HG02885 (cell line): Measurements from ENCODE around the gene THYN1.
"Not testable (repeated sequence)": the region's sequence is repeated elsewhere in the genome, so short reads cannot be mapped to it uniquely, and the experiment has no call there.

Experiments
- ATAC-seq: cut with Tn5 transposase; IDR thresholded peaks from one replicate; pipeline ENCODE4 v1.9.1; 2021; ENCODE audit warnings: mild to moderate bottlenecking; ENCODE audit not compliant: unreplicated experiment, poor library complexity

Gene THYN1

DNA sequence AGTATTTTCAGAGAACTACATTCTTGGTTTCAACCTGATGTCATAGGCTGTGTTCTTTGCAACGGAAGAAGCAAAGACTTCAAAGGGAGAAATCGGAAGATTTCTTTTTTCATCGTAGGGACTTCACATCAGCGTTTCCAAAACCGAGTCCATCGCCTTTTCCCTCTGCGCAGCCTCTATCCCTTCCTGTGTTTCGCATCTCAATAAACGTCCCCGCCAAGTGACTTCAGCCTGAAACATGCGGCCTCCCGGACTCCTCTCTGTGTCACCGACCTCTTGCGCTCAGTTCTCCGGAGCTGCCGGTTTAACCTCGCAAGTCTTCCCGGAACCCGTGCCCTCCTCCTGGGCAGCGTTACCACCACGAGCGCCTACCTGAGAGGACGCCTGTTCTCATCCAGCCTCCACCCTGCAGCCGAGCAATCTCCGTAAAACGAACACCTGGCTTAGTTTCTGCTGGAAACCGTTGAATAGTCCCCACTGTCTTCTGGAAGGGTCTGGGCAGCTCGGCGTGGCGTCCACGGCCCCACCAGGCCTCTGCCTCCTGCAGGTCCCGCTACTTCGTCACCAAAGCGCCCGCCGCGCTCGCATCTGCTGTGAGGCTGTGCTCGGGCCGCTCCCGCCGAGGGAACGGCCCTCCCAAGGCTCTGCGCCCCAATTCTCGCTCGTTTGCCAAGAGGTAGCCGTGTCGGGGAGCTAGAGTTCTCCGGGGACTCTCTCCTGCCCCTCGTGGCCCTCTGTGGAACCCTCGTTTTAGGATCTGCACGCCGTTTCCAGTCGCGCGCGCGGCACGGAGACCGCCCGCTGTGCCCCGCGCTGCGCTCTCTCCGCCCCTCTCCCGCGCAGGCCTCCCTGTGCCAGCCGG, 22.6 kb upstream of the THYN1 start, which contains the start of gene GLB1L3:
GLB1L3 (plus strand) TSS at position 846 of the 862 bp plus-strand sequence. CDS start 362 bp downstream, outside the sequence.
- ATAC-seq, result peak; percentile 82

DNA sequence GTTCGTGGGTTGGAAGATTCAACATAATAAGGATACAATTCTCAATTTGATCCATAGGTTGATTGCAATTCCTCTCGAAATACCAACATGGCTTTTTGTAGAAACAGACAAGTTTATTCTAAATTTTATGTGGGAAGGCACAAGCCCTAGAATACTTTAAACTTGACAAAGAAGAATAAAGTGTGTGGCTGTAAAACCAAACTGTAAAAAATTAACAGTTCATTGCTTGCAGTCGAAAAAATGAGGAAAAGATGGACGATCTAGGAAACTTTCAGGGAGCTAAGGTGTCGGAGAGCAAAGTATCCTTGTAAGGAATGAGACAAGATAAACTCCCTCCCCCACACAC, 22.0 kb upstream of the THYN1 start:
- no peak for ATAC-seq

DNA sequence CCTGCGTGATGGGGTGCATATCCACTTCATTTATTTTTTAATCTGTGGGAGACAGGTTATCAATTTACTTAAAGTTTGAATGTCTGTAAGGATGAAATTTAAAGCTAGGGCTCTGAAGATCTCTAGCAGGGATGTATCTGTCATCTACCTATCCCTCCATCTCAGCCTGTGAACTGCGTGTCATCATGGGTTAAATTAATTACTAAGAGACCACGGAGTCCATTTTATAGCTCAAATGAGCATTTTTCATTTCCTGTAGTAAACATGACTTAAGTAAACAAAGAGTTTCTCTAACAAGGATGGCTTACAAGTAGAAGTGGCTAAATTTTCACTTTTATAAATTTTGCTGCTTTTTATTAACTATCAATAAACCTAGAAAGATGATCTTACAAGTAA, 20.2 kb upstream of the THYN1 start:
- ATAC-seq, result no peak

DNA sequence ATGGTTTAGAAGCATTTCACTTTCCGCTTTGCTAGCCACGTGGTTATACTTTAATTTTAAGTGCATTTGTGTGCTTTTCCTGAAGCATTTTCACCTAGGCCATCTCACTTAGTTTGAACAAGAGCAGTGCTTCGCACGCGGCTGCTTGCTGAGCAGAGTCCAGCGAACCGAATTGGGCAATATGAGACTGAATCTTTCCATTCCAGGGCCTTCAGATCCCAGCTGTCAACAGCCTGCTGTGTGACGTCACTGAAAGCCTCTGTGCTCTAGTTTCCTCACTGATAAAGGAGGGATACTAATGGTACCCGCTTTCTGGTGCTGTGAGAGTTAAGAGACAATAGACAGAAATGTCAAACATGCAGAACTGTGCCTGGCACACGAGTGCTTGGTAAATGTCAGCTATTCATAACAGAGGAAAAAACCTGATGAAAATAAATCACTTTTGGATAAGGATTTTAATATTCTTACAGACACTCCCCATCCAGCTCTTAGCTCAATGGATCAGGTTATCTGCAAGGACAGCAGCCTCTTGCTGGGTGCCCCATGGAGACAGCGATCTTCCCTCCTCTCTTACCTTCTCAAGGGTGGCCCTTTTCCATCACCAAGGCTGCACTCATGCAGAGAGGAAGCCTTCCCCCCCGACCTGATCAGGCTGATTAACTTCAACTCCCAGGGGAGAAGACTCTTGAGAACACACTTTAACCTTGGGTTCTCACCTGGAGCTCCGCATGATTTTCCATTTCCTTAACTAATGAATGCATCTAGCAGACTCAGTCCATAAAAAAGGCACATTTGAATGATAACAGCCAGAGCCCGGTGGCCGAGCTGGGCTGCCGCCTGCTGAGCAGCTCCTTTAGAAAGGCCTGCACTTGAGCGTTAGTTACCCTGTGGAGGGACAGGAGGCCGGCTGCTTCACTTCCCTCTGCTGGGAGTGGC, 19.5 kb upstream of the THYN1 start:
- no peak for ATAC-seq

DNA sequence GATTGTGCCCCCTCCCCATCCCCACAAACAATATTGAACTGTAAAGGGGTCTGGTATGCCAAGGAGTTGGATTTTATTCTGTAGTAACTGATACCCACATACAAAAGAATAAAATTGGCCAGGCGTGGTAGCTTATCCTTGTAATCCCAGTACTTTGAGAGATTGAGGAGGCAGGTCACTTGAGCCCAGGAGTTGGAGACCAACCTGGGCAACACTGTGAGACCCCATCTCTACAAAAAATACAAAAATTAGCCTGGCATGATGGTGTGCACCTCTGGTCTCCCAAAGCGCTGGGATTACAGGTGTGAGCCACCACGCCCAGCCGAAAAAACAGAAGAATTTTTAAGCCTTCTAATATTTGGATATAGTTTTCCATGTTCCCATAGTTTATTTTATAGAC, 18.8 kb upstream of the THYN1 start:
- no peak for ATAC-seq

DNA sequence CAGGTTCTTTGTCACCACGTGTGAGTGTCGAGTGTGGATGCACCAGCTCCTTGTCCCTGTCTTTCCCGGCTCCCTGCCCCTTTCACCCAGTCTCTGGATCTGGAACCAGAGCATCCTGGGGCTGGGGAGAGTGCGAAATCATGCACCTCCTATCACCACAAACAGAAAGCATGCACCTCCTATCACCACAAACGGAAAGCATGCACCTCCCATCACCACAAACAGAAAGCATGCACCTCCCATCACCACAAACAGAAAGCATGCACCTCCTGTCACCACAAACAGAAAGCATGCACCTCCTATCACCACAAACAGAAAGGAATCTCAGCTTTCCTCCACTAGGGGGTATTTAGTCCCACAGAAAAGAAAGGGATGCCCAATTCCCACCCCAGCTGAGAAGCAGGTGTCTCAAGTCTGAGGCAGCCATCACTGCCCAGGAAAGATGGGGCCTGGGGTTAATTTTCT, 17.1 kb upstream of the THYN1 start:
- ATAC-seq, result no peak

DNA sequence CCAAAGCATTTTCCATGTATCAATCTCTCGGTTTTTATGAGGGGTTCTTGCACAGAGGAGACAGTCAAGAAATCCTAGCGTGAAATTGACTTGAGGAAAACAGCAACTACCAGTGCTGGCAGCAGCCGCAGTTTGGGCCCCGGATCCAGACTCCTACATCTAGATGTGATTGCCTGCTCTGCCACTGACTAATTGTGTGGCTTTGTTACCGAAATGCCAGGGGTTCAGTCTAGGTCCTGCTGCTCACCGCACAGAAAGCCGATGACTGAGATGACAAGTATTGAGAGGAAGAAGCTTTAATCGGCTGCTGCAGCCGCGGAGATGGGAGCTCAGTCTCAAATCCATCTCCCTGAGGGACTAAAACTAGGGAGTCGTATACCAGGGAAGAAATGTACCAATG, 14.8 kb upstream of the THYN1 start:
- no peak for ATAC-seq

DNA sequence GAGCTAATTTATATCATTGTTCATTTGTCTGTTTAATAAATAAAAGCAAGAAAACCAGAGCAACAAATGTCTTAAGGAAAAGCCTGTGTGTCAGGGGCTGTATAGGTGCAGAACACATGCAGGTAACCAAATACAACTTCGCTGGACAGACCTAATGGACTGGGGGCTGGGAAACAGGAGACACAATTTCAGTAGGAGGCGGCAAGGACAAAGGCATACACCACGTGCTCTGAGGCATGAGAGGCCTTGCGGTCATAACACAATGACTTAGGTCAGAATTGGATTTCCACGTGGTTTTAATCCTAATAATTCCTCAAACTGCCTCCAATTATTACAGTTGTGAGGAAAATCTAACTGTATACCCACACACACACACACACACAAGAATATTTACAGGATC, 14.3 kb upstream of the THYN1 start:
- no peak for ATAC-seq

DNA sequence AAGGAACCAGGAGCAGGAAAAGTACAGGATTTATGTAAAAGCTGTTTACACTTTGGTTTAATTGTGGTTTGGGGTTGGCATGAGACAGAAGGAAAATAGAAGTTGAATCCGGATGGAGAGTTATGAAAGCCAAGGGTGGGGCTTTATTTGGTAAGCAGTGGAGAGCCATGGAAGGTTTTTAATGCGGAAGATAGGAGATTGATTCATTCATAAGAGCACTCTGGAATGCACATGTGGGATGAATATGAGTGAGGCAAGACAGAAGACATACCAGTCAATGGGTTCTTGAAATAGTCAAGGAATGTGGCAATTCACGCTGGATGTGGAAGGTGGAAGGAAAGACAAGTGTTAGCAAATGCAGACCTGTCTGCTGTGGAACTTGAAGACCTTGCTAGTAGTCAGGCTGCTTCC, 13.7 kb upstream of the THYN1 start:
- no peak for ATAC-seq

DNA sequence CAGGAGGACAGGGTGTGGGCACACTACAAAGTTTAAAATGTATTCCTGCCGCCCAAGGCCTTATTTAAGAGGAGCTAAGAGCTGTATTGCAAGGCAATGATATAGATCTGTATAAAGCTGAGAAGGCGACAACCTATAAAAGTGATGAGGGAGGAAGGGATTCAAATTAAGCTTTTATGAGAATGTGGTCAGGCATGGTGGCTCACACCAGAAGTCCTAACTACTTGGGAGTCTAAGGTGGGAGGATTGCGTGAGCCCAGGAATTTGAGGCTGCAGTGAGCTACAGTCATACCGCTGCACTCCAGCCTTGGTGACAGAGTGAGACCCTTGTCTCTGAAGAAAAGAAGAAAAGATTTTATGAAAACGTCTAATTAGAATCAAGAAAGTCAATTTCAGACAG, 13.3 kb upstream of the THYN1 start:
- ATAC-seq, result no peak

DNA sequence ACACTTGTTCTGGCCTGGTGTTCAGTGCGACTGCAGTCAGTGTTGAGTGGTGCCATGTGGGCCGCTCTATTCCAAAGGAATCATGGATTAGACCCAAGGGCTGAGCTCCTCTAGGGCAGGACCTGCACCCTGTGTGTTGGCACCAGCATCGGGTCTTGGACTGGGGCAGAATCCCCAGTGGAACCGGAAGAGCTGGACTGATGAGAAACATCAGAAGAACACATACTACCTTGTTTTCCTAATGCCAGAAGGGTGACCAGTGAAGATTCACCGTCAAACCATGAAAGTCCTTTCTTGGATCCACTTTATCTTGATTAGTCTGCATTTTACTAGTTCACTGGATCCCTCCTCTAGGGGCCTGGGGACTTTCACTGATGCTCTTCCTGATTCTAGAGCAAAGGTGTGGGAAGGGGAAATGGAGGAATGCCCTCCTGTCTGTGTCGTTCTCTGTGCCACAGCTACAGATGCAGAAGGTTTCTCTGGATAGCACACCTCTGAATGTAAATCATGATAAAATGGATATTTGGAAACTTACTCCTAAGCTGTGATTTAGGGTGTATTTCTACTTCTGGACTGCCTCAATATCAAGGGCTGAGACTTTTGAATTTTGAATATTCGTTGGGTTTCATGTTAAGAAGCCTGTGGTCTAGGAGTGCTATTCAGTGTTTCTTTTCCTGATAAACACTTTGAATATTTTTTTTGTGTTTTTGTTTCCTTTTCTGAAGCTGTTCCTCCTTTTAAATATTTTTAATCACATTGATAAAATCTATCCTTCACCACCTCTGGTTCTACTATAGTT, 12.0 kb upstream of the THYN1 start:
- no peak for ATAC-seq

DNA sequence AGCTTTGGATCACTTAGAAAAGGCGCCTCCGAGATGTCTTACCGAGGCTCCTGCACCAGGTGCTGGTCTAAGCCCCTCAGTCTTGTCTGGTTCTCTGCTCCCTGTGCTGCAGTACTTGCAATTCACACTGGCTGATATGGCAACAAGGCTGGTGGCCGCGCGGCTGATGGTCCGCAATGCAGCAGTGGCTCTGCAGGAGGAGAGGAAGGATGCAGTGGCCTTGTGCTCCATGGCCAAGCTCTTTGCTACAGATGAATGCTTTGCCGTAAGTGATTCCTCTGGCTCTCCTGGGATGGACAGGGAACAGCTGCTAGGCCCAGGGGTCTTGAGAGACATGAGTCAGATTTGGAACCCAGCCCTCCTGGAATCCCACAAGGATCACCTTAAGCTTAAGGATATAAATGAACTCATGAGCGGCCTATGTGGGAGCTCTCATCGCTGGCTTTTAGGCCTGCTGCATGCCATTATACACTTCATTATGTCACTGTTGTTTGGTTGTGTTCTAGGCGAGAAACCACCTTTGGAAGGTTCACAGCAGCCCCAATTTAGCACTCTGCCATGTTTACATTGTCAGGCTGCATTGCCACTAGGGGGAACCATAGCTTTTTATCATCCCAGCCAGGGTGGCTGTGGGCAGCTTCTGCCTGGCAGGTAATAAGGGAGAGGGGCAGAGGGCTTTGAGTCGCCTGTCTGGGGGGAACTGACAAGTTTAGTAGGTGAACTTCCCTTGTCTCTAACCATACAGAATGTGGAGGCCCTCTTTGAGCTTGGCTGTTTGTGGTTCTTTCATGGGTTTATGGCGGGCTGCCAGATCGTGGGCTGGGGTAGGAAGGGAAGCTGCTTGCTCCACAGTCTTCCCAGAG, 8.7 kb upstream of the THYN1 start:
- no peak for ATAC-seq

DNA sequence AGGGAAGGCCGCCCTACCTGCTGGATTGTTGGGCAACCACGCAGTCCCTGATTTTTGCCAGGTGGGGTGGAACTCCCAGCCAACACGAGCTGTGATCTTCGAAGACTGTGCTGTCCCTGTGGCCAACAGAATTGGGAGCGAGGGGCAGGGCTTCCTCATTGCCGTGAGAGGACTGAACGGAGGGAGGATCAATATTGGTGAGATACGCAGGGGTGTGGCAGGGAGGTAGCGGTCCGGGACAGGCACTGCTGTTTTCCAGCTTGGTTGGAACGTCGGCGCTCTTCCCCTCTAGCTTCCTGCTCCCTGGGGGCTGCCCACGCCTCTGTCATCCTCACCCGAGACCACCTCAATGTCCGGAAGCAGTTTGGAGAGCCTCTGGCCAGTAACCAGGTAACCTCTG, 7.8 kb upstream of the THYN1 start:
- no peak for ATAC-seq

DNA sequence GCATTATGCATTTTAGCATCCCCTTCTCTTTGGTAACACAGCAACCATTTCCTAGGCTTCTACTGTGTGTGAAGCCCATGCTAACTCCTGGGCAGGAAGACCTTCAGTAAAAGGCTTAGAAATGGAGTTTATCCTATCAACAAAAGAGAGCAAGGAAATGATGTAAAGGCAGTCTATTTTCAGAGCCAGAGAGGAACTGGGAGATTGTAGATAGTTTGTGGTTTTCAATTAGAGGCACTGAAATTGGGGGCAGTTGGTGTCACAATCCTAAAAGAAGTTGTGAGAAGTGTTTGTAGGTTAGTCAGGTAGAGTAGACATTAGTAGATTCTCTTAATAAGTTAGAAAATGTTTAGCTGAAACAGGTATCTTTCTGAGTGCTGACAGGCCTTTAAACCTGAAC, 7.4 kb upstream of the THYN1 start:
- no peak for ATAC-seq

DNA sequence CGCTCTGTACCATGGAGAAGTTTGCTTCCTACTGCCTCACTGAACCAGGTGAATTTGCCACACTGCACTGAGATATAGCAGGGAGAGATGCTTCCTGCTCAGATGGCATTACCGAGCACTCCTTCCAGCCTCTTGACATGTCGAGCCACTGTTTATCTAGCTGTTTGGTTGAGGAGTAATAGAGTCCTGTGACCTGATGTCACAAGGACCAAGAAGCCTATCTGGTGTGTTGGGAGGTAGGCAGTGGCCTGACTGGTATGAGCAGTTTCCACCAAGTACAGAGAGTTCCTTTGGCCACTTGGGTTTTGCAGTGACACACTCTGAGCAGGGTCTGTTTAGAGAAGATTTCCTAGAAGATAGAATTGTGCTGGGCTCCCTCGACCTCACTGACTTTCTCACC, 5.4 kb upstream of the THYN1 start:
- no peak for ATAC-seq

DNA sequence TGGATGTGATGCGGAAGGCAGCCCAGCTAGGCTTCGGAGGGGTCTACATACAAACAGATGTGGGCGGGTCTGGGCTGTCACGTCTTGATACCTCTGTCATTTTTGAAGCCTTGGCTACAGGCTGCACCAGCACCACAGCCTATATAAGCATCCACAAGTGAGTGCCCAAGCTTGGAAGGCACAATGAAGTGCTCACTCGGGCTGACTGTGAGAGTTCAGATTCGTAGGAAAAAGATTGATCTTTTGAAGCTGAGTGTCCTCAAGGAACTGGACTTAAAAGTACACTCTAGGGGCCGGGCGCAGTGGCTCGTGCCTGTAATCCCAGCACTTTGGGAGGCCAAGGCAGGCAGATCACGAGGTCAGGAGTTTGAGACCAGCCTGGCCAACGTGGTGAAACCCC, 3.9 kb upstream of the THYN1 start:
- ATAC-seq, result no peak

DNA sequence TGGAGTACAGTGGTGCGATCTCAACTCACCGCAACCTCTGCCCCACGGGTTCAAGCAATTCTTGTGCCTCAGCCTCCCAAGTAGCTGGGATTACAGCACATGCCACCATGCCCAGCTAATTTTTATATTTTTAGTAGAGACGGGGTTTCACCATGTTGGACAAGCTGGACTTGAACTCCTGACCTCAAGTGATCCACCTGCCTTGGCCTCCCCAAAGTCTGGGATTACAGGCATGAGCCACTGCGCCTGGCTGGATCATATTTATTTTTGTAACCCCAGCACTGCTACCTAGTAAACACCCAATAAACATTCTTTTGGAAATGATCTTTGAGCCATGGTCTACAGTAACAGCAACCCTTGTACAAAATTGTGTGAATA, 2.0 kb upstream of the THYN1 start:
- ATAC-seq, result not testable (repeated sequence)

DNA sequence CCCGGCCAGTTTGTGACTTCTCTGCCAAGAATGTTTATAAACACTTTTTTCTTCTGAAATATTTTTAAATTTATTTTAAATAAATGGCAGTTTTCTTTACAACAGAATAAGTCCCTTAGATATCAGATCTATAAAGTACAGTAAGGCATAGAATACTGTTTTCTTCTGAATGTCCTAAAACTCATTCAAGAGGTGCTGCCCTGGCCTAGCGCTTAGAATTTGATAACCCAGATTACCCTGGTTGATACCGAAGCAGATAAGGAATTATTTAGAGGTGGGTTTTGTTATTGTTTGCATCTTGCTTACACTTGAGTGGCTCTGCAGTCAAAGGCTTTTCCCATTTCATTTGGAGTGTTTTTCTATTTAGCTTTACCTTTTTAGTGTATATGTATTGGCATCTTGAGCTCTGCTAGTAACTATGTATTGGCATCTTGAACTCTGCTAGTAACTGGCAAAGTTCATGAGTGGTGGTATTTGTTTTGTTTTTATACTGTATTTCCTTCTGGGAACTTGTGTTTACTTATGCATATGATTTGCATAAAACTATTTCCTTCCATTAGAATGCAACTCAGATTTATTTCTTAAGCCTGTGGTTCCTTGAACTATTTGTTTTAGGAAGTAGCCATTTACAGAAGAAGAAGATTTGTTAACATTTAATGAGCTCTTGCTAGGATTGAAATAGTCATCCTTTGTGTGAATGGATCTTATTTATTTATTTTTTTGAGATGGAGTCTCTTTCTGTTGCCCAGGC, 1.5 kb upstream of the THYN1 start:
- ATAC-seq, result no peak
